Fibroblast of lung (primary cell): Measurements from ENCODE around the gene ANGEL2. TPM values are rescaled to one million over a fixed set of nuclear protein-coding genes. Genes with fewer than 3 reads are reported as not detected.
"Not testable (repeated sequence)": the region's sequence is repeated elsewhere in the genome, so short reads cannot be mapped to it uniquely, and the experiment has no call there.

Experiments used
- DNase-seq, 2 donors: peaks; one replicate each; pipeline versions ENCODE4 v3.0.0 to v3.0.0-alpha.2; 2010; ENCODE audit warnings: low read depth in 2 of 2
- H2AFZ ChIP-seq: 2 replicates; pipeline ENCODE4 v1.5.1; 2012; ENCODE audit warnings: low read length, control low read depth, inconsistent platforms
- H3K27ac ChIP-seq: 2 replicates; pipeline ENCODE4 v1.5.1; 2011; ENCODE audit warnings: low read length, control low read depth; ENCODE audit not compliant: insufficient read depth
- H3K27me3 ChIP-seq: 2 replicates; pipeline ENCODE4 v1.5.1; 2011; ENCODE audit warnings: mild to moderate bottlenecking, low read length; ENCODE audit not compliant: control insufficient read depth, insufficient read depth
- H3K36me3 ChIP-seq: 2 replicates; pipeline ENCODE4 v1.5.1; 2011; ENCODE audit warnings: low read length; ENCODE audit not compliant: control insufficient read depth, insufficient read depth
- H3K4me1 ChIP-seq: 2 replicates; pipeline ENCODE4 v1.5.1; 2011; ENCODE audit warnings: low read length; ENCODE audit not compliant: control insufficient read depth, insufficient read depth; ENCODE audit errors: extremely low read depth
- H3K4me2 ChIP-seq: 2 replicates; pipeline ENCODE4 v1.5.1; 2011; ENCODE audit warnings: low read length, control low read depth; ENCODE audit not compliant: insufficient read depth; ENCODE audit errors: extremely low read depth
- H3K4me3 ChIP-seq, 4 experiments: fragments of 200-600 bp in 1 of 4; sonication (generic) in 1 of 4; replicated peaks in 1 of 4; 2 replicates each; pipeline ENCODE4 v1.5.1; 2011 to 2016; ENCODE audit warnings: low read length in 4 of 4, low read depth in 3 of 4, mild to moderate bottlenecking in 3 of 4, control low read depth in 2 of 4, inconsistent platforms in 1 of 4, mixed read lengths in 1 of 4; ENCODE audit not compliant: insufficient read depth in 1 of 4; ENCODE audit errors: control extremely low read depth in 1 of 4
- H3K79me2 ChIP-seq: 2 replicates; pipeline ENCODE4 v1.5.1; 2012; ENCODE audit warnings: mild to moderate bottlenecking, low read length, inconsistent platforms; ENCODE audit not compliant: control insufficient read depth, insufficient read depth
- H3K9ac ChIP-seq: 2 replicates; pipeline ENCODE4 v1.5.1; 2011; ENCODE audit warnings: mild to moderate bottlenecking, low read length, control low read depth; ENCODE audit not compliant: insufficient read depth
- H3K9me3 ChIP-seq: 2 replicates; pipeline ENCODE4 v1.5.1; 2012; ENCODE audit warnings: low read depth, low read length; ENCODE audit not compliant: control insufficient read depth, insufficient read depth
- H4K20me1 ChIP-seq: 2 replicates; pipeline ENCODE4 v1.5.1; 2011; ENCODE audit warnings: low read length; ENCODE audit not compliant: control insufficient read depth, insufficient read depth; ENCODE audit errors: extremely low read depth
- EZH2 ChIP-seq: IDR thresholded peaks from 2 replicates; pipeline ENCODE4 v1.5.1; 2012; ENCODE audit warnings: low read length, control low read depth, mild to moderate bottlenecking; ENCODE audit errors: missing control alignments
- polyA plus RNA-seq, 2 donors: library from polyadenylated mRNA; depleted of rRNA in 1 of 2; stranded (reverse) in 1 of 2; unstranded in 1 of 2; fragments of >200 nt; gene quantifications; 2 replicates each; pipeline ENCODE4 v1.2.1, GENCODE V29; 2011 to 2012; ENCODE audit warnings: missing spikeins in 1 of 2
- total RNA-seq: library from RNA; depleted of rRNA; stranded (reverse); fragments of >200 nt; gene quantifications from 2 replicates; pipeline ENCODE4 v1.2.1, GENCODE V29; 2014
- TF ChIP-seq, protein P1 (sequence below), 2 donors: IDR thresholded peaks in 1 of 2; conservative IDR thresholded peaks in 1 of 2; 1 replicate in 1 of 2; 2 replicates in 1 of 2; pipeline ENCODE4 v1.5.1; 2011 to 2012; ENCODE audit warnings: low read length in 2 of 2, control low read depth in 1 of 2, inconsistent platforms in 1 of 2, low read depth in 1 of 2, mild to moderate bottlenecking in 1 of 2

ANGEL2 gene
- total and polyA plus RNA-seq, 2 donors (not counting 1 experiment from before 2014, with no cell fraction given): 21.1 to 71.5 TPM

DNA sequence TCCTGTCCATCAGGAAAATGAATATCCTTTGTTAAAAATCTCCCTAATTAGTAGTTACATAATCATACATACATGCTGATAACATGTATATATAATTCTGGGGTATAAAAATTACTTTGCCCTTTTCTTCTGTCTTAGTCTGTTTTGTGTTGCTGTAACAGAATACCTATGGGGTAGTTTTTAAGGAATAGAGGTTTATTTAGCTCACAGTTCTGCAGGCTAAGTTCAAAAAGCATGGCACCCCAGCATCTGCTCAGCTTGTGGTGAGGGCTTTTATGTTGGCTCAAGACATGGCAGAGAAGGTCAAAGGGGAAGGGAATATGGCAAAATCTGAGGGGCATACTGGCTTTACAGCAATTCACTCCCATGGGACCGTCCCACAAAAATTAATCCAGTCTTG lies 19.0 kb upstream of the ANGEL2 start:
- no peak overlapping the region for H3K4me3 ChIP-seq

DNA sequence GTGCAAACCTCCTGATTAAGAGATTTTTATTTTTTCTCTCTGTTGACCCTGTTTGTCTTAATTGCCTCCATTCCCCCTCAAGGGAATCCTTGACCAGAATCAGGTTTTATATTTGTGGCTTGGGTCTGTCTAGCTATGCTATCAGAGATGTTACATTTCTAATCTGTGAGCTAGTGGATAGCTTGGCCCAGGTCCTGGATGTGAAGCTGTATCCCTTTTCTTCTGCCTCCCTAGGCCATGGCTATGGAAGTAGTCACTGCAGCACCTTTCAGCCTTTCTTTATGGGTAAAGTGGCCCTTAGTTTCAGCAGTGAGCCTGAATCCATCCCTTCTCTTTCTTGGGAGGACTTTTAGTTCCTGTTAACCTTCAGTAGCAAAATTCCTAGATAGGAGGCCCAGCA lies 17.0 kb upstream of the ANGEL2 start:
- H3K9ac ChIP-seq: no peak overlapping the region
- H3K36me3 ChIP-seq: no peaks in the 10 kb centered on the region
- no peak overlapping the region for H3K4me3 ChIP-seq
- no peak for TF ChIP-seq EZH2
- TF ChIP-seq, protein P1, sequence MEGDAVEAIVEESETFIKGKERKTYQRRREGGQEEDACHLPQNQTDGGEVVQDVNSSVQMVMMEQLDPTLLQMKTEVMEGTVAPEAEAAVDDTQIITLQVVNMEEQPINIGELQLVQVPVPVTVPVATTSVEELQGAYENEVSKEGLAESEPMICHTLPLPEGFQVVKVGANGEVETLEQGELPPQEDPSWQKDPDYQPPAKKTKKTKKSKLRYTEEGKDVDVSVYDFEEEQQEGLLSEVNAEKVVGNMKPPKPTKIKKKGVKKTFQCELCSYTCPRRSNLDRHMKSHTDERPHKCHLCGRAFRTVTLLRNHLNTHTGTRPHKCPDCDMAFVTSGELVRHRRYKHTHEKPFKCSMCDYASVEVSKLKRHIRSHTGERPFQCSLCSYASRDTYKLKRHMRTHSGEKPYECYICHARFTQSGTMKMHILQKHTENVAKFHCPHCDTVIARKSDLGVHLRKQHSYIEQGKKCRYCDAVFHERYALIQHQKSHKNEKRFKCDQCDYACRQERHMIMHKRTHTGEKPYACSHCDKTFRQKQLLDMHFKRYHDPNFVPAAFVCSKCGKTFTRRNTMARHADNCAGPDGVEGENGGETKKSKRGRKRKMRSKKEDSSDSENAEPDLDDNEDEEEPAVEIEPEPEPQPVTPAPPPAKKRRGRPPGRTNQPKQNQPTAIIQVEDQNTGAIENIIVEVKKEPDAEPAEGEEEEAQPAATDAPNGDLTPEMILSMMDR (conservative IDR thresholded peaks at IDR 0.05 in 1 of 2, IDR thresholded peaks at IDR 0.05 in 1 of 2; ENCODE audit: low read depth in 1 of 2, low read length in 2 of 2): no peak
- no peak overlapping the region for H3K4me2 ChIP-seq
- no peak overlapping the region for H2AFZ ChIP-seq
- no peak for DNase-seq
- H4K20me1 ChIP-seq: no peaks in the 10 kb centered on the region
- no peaks in the 10 kb centered on the region for H3K4me1 ChIP-seq
- no peaks in the 10 kb centered on the region for H3K27me3 ChIP-seq
- no peaks in the 10 kb centered on the region for H3K9me3 ChIP-seq
- H3K27ac ChIP-seq: no peak overlapping the region
- H3K79me2 ChIP-seq: no peaks in the 10 kb centered on the region

More for the DNA sequence above, 19.0 kb upstream of the ANGEL2 start:
- H3K9ac ChIP-seq: no peak overlapping the region
- DNase-seq: no peak
- no peaks in the 10 kb centered on the region for H3K4me1 ChIP-seq
- H3K27ac ChIP-seq: no peak overlapping the region
- H3K79me2 ChIP-seq: no peaks in the 10 kb centered on the region
- H3K9me3 ChIP-seq: no peaks in the 10 kb centered on the region
- H3K27me3 ChIP-seq: no peaks in the 10 kb centered on the region
- TF ChIP-seq, protein P1 (conservative IDR thresholded peaks at IDR 0.05 in 1 of 2, IDR thresholded peaks at IDR 0.05 in 1 of 2; ENCODE audit: low read depth in 1 of 2, low read length in 2 of 2): no peak
- TF ChIP-seq EZH2: no peak
- no peaks in the 10 kb centered on the region for H3K36me3 ChIP-seq
- no peaks in the 10 kb centered on the region for H4K20me1 ChIP-seq
- no peak overlapping the region for H2AFZ ChIP-seq
- no peak overlapping the region for H3K4me2 ChIP-seq

DNA sequence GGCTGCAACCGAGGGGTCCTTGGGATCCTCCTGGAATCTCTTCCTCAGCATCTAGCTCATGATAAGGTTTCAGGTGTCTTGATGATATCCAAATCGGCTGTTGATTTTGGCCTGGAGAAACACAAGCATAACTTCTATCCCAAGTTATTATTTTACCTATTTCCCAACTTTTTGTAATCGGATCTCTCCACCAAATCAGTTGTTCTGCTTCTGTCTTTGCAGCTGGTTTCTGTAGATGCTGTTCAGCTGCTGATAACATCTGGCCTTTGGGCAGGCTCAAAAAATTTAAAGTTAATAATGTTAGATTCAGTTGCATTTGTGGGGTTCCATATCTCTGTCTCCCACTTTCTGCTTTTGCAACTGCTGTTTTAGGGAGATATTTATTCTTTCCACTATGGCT lies 11.4 kb upstream of the ANGEL2 start:
- not testable (repeated sequence) for H3K27ac ChIP-seq, H4K20me1 ChIP-seq, H2AFZ ChIP-seq, H3K36me3 ChIP-seq, H3K79me2 ChIP-seq, DNase-seq, H3K4me2 ChIP-seq, H3K9me3 ChIP-seq, H3K4me1 ChIP-seq, H3K9ac ChIP-seq, H3K4me3 ChIP-seq, H3K27me3 ChIP-seq
